H1 (cell line): ENCODE data around the gene PLB1.

Experiments
- BACH1 ChIP-seq: IDR thresholded peaks from 2 replicates; pipeline ENCODE4 v1.6.1; 2012; ENCODE audit warnings: low read length, improper control_type of control experiment
- CTCF ChIP-seq, 3 experiments: IDR thresholded peaks; 1 replicate in 2 of 3; 2 replicates in 1 of 3; pipeline versions ENCODE4 v1.5.1 to v1.6.1; 2011; ENCODE audit warnings: low read length in 3 of 3, mild to moderate bottlenecking in 3 of 3, inconsistent platforms in 2 of 3, low read depth in 1 of 3, moderate library complexity in 1 of 3; ENCODE audit not compliant: insufficient read depth in 1 of 3; ENCODE audit errors: control extremely low read depth in 1 of 3
- SIN3A ChIP-seq, 2 experiments: IDR thresholded peaks in 1 of 2; conservative IDR thresholded peaks in 1 of 2; 2 replicates each; pipeline ENCODE4 v1.6.1; 2011 to 2012; ENCODE audit warnings: low read length in 2 of 2, improper control_type of control experiment in 1 of 2, low read depth in 1 of 2, mild to moderate bottlenecking in 1 of 2
- ZNF274 ChIP-seq: IDR thresholded peaks from 2 replicates; pipeline ENCODE4 v1.7.0; 2012; ENCODE audit warnings: low read length, borderline replicate concordance; ENCODE audit errors: extremely low read depth

DNA sequence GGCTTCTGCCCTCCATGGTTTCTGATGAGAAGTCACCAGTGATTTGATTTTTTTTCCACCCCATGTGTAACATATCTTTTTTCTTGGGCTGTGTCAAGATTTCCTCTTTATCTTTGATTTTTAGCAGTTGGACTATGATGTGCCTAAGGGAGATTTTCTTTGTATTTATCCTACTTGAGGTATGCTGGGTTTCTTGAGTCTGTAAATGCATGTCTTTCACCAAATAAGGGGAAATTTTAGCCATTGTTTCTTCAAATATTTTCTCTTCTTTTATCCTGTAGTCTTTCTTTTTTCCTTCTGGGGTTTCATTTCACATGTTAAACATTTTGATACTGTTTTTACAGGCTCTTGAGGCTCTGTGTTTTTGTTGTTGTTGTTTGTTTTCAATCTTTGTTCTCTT is 33.7 kb upstream of the PLB1 start:
- TF ChIP-seq SIN3A (conservative IDR thresholded peaks at IDR 0.05 in 1 of 2, IDR thresholded peaks at IDR 0.05 in 1 of 2; ENCODE audit: low read depth in 1 of 2, low read length in 2 of 2) (no peak), BACH1 (no peak), CTCF (IDR thresholded peaks at IDR 0.05; ENCODE audit: control extremely low read depth in 1 of 3, insufficient read depth in 1 of 3, low read depth in 1 of 3, low read length in 3 of 3) (no peak), ZNF274 (no peak)
